SK-N-SH (cell line): ENCODE results near the gene LIMA1.

Experiments
- CTCF ChIP-seq: fragments of 200-600 bp; sonication (generic); IDR thresholded peaks from 2 replicates; pipeline ENCODE4 v1.6.1; 2017; ENCODE audit warnings: antibody characterized with exemption, mild to moderate bottlenecking, moderate library complexity
- EP300 ChIP-seq, 2 experiments: IDR thresholded peaks; 2 replicates each; pipeline versions ENCODE4 v1.4.0 to v1.6.1; 2012; ENCODE audit warnings: borderline replicate concordance in 1 of 2, low read depth in 1 of 2, low read length in 1 of 2
- EZH2phosphoT487 ChIP-seq: fragments of 200-600 bp; sonication (generic); IDR thresholded peaks from 2 replicates; pipeline ENCODE4 v1.6.1; 2017; ENCODE audit warnings: low read depth, mixed run types, mild to moderate bottlenecking, antibody characterized with exemption, moderate library complexity, borderline replicate concordance
- MAX ChIP-seq: IDR thresholded peaks from 2 replicates; pipeline ENCODE4 v1.4.0; 2012; ENCODE audit warnings: low read depth
- MEF2A ChIP-seq: IDR thresholded peaks from 2 replicates; pipeline ENCODE4 v1.4.0; 2012; ENCODE audit warnings: low read depth, borderline replicate concordance
- MXI1 ChIP-seq: IDR thresholded peaks from 2 replicates; pipeline ENCODE4 v1.6.1; 2012; ENCODE audit warnings: mild to moderate bottlenecking, low read depth, low read length, improper control_type of control experiment
- RAD21 ChIP-seq: IDR thresholded peaks from 2 replicates; pipeline ENCODE4 v1.6.1; 2012; ENCODE audit warnings: mild to moderate bottlenecking, low read length
- REST ChIP-seq: IDR thresholded peaks from 2 replicates; pipeline ENCODE4 v1.6.1; 2012; ENCODE audit warnings: mild to moderate bottlenecking, low read depth, low read length, moderate library complexity
- RFX5 ChIP-seq: IDR thresholded peaks from 2 replicates; pipeline ENCODE4 v1.6.1; 2012; ENCODE audit warnings: mild to moderate bottlenecking, improper control_type of control experiment, low read length
- SIN3A ChIP-seq: IDR thresholded peaks from 2 replicates; pipeline ENCODE4 v1.6.1; 2012; ENCODE audit warnings: low read depth, mild to moderate bottlenecking, low read length, moderate library complexity, borderline replicate concordance
- SMC3 ChIP-seq: IDR thresholded peaks from 2 replicates; pipeline ENCODE4 v1.6.1; 2012; ENCODE audit warnings: low read depth, low read length, improper control_type of control experiment
- TAF1 ChIP-seq: IDR thresholded peaks from 2 replicates; pipeline ENCODE4 v1.6.1; 2012; ENCODE audit warnings: low read depth, mild to moderate bottlenecking, low read length, moderate library complexity, borderline replicate concordance
- TEAD4 ChIP-seq: IDR thresholded peaks from 2 replicates; pipeline ENCODE4 v1.4.0; 2012; ENCODE audit warnings: mild to moderate bottlenecking, borderline replicate concordance; ENCODE audit not compliant: insufficient read depth

GRCh38 chr12:50162230-50162629, 121.1 kb downstream of the LIMA1 start:
- TF ChIP-seq TAF1 (no peak), RFX5 (no peak), CTCF (no peak), TEAD4 (no peak), MAX (no peak), REST (no peak), MEF2A (no peak), SIN3A (no peak), MXI1 (no peak), RAD21 (no peak), SMC3 (no peak), EZH2phosphoT487 (no peak), EP300 (IDR thresholded peaks at IDR 0.05; ENCODE audit: borderline replicate concordance in 1 of 2, low read depth in 1 of 2, low read length in 1 of 2) (no peak)
